GM10847 (cell line): ENCODE data around the gene PUM1.

Experiments
- POLR2A ChIP-seq: IDR thresholded peaks from 2 replicates; pipeline ENCODE4 v1.6.1; 2011; ENCODE audit not compliant: insufficient read length; ENCODE audit errors: extremely low read depth

The PUM1 gene

GRCh38 chr1:31073044-31073443 is 7.5 kb upstream of the PUM1 start:
- TF ChIP-seq POLR2A: no peak

DNA sequence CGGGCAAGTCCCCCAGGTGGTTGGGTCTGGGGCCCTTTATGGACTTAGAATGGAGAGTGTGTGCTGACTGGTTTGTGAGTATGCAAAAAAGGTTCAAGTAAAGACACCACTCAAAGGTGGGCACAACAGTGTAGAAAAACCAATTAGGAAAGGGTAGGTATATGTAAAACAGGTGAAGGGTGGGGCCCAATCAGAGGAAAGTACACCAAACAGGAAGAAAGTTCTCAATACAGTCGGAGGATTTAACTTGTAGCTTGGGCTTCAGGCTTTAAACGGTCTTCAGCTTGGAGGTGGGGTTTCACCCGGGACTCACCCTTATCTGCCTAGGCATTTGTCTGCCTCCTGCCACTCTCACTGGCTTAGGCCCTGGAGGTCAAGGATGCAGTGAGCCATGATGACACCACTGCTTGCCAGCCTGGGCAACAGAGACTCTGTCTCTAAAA is 6.8 kb upstream of the PUM1 start:
- TF ChIP-seq POLR2A: no peak

DNA sequence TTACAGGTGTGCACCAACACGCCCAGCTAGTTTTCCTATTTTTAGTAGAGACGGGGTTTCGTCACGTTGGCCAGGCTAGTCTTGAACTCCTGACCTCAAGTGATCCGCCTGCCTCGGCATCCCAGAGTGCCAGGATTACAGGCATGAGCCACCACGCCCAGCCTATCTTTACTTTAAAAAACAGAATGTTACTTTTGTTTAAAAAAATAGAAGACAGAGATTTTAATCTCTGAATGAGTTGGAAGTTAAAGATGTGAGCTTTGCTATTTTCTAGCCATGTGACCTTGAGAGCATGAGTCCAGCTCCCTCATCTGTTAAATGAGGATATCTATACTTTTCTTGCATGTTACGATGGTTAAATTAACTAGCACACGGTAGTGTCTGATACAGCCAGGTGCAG is 3.9 kb upstream of the PUM1 start:
- TF ChIP-seq POLR2A: no peak

- TF ChIP-seq POLR2A: no peak
Observed at GRCh38 chr1:31064718-31065309, 703 bp downstream of the PUM1 start.

DNA sequence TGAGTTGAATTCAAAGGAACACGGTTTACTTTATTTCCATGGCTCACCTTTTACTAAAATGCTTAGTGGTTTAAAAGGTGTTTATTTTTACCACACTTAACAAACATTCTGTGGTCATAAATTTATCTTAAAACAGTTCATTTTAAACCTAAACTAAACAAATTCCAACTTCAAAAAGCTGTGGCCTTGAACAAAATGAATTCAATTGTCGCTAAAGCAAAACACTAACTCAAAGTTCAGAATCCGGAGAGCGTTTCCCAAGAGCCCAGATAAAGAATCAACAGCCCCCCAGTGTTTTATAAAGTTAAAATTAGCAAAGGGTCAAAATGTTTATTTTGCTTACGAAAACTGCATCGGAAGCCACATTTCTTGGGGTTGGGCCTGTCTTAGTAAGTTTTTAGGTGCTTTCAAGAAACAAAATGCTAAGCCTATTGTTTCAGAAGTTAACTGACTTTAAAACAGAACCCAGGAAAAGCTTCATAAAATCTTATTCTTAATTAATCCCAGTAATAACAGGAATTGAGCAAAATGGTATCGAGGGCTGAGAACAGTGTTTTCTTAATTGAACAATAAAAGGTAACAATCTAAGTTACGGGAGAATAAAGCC is 1.3 kb downstream of the PUM1 start:
- no peak for TF ChIP-seq POLR2A

DNA sequence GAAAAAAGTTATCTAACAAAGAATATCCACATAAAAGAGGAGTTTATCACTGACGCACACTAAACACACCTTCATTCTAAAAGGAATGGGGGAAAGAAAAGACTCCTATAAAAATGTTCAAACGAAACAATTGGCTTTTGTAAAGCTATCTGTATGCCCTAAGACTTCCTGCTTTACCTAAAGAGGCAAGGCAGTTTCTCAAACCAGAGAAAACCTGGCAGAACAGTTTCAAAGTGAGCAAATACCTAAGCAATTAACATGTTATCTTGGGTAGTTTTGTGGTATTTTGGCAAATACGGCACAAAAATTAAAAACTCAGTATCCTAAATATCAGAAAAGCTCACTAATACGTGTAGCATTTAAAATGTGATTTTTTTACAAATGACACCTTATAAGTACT is 1.9 kb downstream of the PUM1 start:
- no peak for TF ChIP-seq POLR2A

DNA sequence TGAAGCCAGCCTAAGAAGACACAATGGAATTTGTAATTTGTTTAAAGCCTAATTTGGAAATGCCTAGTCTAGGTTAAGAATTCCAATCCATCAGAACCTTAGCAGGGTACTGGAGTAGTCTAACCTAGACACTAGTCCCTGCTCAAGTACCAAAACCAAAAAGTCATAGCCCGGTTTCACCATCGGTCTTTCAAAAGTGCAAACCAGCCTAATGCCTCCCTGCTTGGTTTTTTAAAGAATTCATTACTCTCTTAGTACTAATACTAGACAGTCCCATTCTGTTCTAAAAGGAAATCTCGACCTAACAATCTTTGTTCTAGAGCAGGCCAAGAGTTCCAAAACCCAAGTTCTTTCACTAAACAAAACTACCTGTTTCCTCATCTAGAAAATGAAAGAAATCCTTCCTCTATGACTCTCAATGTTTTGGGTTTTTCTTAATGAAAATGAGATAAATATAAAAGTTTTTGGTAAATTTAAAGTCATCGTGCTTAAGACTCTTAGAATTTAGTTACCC is 2.6 kb downstream of the PUM1 start:
- TF ChIP-seq POLR2A: no peak

DNA sequence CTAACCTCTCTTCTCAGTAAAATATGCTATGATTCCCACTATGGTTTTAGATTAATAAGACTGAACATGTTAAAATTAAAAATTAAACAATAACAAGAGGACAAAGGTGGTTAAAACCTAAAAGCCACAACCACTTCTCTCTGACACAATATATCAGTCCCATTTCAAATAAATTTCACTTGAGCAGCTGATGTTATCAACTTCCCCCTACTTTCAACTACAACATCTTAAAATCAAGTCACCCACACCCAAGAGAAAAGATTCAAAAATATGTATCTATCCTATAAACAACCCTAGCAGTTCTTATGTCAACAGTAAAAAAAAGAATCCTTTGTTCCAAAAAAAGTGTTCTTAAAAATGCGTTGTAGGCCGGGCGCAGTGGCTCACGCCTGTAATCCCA is 7.5 kb downstream of the PUM1 start:
- no peak for TF ChIP-seq POLR2A

DNA sequence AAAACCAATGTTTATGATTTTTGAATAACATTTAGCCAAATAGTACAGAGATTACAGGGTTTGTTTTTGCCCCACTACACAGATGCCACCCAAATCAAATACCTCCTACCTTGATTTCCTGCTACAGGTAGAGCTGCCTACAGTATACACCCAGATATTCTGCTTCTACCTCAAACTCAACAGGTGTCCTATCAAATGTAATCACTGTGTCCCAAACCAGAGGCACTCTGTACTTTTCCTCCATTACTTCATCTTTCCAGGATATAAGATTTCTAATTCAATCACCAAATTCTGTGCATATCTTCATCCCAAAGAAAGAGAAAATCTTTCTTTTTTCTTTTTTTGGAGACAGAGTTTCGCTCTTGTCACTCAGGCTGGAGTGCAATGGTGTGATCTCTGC is 9.6 kb downstream of the PUM1 start:
- TF ChIP-seq POLR2A: no peak

DNA sequence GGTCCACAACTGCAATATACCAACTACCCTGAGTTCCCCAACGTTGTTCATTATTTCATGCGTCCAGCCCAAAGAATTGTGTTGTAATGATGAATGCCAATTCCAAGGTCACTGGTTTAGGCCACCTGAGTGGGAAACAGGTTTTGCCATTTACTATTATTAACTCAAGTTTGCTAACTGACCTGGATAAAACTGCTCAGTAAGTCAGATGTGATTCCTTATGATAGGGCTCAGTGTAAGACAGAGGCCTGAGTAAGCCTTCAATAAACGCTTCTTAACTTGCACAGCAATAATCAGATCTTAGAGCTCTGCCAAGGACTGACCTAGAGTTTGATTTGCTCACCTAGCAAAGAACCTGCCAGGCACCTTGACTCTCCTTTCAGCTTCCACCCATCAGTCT is 10.0 kb downstream of the PUM1 start:
- TF ChIP-seq POLR2A: no peak

GRCh38 chr1:31054958-31055481 is 10.5 kb downstream of the PUM1 start:
- no peak for TF ChIP-seq POLR2A

GRCh38 chr1:31054349-31054748 is 11.2 kb downstream of the PUM1 start:
- TF ChIP-seq POLR2A: no peak

GRCh38 chr1:31051611-31052010 is 13.9 kb downstream of the PUM1 start:
- no peak for TF ChIP-seq POLR2A

- TF ChIP-seq POLR2A: no peak
Observed at GRCh38 chr1:31043631-31044030, 21.9 kb downstream of the PUM1 start.

DNA sequence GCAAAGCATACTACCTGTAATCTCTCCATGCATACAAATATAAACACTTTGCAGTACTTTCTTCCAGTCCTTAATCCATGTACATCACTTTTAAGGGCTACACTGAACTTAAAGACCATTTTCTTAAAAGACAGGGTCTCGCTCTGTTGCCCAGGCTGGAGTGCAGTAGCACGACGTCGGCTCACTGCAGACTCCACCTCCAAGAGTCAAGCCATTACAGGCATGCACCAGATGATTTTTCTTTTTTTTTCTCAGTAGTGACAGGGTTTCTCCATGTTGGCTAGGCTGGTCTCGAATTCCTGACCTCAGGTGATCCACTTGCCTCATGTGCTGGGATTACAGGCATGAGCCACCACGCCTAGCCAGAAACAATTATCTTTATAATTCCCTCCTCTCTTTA is 22.9 kb downstream of the PUM1 start:
- TF ChIP-seq POLR2A: no peak

DNA sequence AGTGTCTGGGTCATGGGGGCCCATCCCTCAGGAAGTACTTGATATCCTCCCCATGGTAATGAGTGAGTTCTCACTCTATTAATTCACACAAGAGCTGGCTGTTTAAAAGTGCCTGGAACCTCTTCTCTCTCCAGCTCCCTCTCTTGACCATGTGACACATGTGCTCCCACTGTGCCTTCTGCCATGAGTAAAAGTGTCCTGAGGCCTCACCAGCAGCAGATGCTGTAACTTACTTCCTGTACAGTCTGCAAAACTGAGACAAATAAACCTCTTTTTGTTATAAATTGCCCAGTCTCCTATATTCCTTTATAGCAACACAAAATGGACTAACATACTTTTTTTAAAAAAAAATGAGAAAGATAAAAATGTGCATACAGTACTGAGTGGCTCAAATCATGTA is 24.0 kb downstream of the PUM1 start:
- TF ChIP-seq POLR2A: no peak

- no peak for TF ChIP-seq POLR2A
Observed at GRCh38 chr1:31040038-31040437, 25.5 kb downstream of the PUM1 start.
